Gastrocnemius medialis (tissue), 4 donors: ENCODE results near the gene INSRR. TPM values are rescaled to one million over a fixed set of nuclear protein-coding genes. Genes with fewer than 3 reads are reported as not detected.

ENCODE experiments used
- ATAC-seq, 2 donors: fragments of 150-250 bp; one replicate each; pipeline ENCODE4 v1.9.1; 2016
- DNase-seq, 2 donors: peaks; one replicate each; pipeline ENCODE4 v3.0.0-alpha.2; 2019
- H3K27ac ChIP-seq, 4 donors: fragments of 200-600 bp; sonication (generic); 1 replicate in 1 of 4; 2 replicates in 3 of 4; pipeline ENCODE4 v1.5.1; 2016 to 2018; ENCODE audit warnings: mild to moderate bottlenecking in 2 of 4, moderate library complexity in 1 of 4
- H3K27me3 ChIP-seq, 3 donors: fragments of 200-600 bp; sonication (generic) in 2 of 3; 1 replicate in 1 of 3; 2 replicates in 2 of 3; pipeline versions ENCODE4 v1.5.1 to v1.6.0; 2016 to 2019; ENCODE audit warnings: mild to moderate bottlenecking in 1 of 3, moderate library complexity in 1 of 3
- H3K36me3 ChIP-seq, 2 donors: fragments of 200-600 bp; sonication (generic) in 1 of 2; one replicate each; pipeline ENCODE4 v1.5.1; 2017 to 2018
- H3K4me1 ChIP-seq, 2 donors: fragments of 200-600 bp; sonication (generic) in 1 of 2; one replicate each; pipeline ENCODE4 v1.5.1; 2016 to 2017; ENCODE audit warnings: mild to moderate bottlenecking in 2 of 2
- H3K4me3 ChIP-seq, 4 donors: fragments of 200-600 bp; sonication (generic) in 3 of 4; 1 replicate in 1 of 4; 2 replicates in 3 of 4; pipeline ENCODE4 v1.5.1; 2016 to 2019; ENCODE audit warnings: mild to moderate bottlenecking in 2 of 4
- H3K9me3 ChIP-seq, 3 donors: fragments of 200-600 bp; sonication (generic) in 2 of 3; 1 replicate in 1 of 3; 2 replicates in 2 of 3; pipeline ENCODE4 v1.5.1; 2016 to 2019
- CTCF ChIP-seq, 5 experiments: fragments of 450-650 bp in 3 of 5; fragments of 200-600 bp in 2 of 5; sonication (generic) in 2 of 5; IDR thresholded peaks in 4 of 5; conservative IDR thresholded peaks in 1 of 5; 1 replicate in 4 of 5; 2 replicates in 1 of 5; pipeline ENCODE4 v1.5.1; 2016 to 2019; ENCODE audit warnings: antibody characterized with exemption in 5 of 5, mild to moderate bottlenecking in 3 of 5, moderate library complexity in 3 of 5
- POLR2A ChIP-seq, 2 donors: fragments of 450-650 bp; IDR thresholded peaks; one replicate each; pipeline ENCODE4 v1.6.1; 2017; ENCODE audit warnings: antibody characterized with exemption in 2 of 2, mild to moderate bottlenecking in 2 of 2, moderate library complexity in 2 of 2
- in situ Hi-C, 4 donors: fragments of 200-750 bp; cut with MboI; loops; one replicate each; pipeline versions ENCODE4 v1.15.0 to v1.8.0; 2017; ENCODE audit warnings: low sequenced_read_pairs in 4 of 4
- intact Hi-C: fragments of 100-400 bp; cut with DNase I; formaldehyde crosslinking; loops from one replicate; pipeline ENCODE4 v1.15.1; 2023; ENCODE audit warnings: low total_unique reads
- total RNA-seq, 4 donors: library from RNA; depleted of rRNA; stranded (reverse); fragments of >200 nt; gene quantifications; one replicate each; pipeline versions ENCODE4 v1.1.0 to v1.2.3, GENCODE V29; 2016

Gene INSRR
- total RNA-seq, 4 donors from 2014 or later: not detected

- intact Hi-C loops: no loop called here
- DNase-seq (no peak), ATAC-seq (no peak)
- H3K9me3 ChIP-seq: no peaks in the 10 kb centered on the region
- H3K4me3 ChIP-seq: no peak overlapping the region
- H3K27ac ChIP-seq: no peak overlapping the region
- H3K36me3 ChIP-seq: no peaks in the 10 kb centered on the region
- H3K27me3 ChIP-seq: peaks cover 0 to 6% (median 0%) of the 10 kb centered on the region in 3 donors
- TF ChIP-seq CTCF (IDR thresholded peaks at IDR 0.05 in 4 of 5, conservative IDR thresholded peaks at IDR 0.05 in 1 of 5): no peak
- TF ChIP-seq POLR2A (IDR thresholded peaks at IDR 0.05): no peak
- no peaks in the 10 kb centered on the region for H3K4me1 ChIP-seq
- in situ Hi-C loops: loop anchor here in 2 of 4 donors (10.0 to 25.0 kb wide), 2 partner anchors 168 to 195 kb away; partner anchors contain the start of gene NES (in 1 of the 2)
Measured at GRCh38 chr1:156882543-156882942, 23.6 kb upstream of the INSRR start.

GRCh38 chr1:156881663-156882062 is 22.7 kb upstream of the INSRR start:
- H3K9me3 ChIP-seq: no peaks in the 10 kb centered on the region
- no peak for TF ChIP-seq POLR2A (IDR thresholded peaks at IDR 0.05)
- no peak for TF ChIP-seq CTCF (IDR thresholded peaks at IDR 0.05 in 4 of 5, conservative IDR thresholded peaks at IDR 0.05 in 1 of 5)
- H3K4me3 ChIP-seq: no peak overlapping the region
- H3K27me3 ChIP-seq: peaks cover 0 to 6% (median 0%) of the 10 kb centered on the region in 3 donors
- in situ Hi-C loops (loop anchor here in 2 of 4 donors (10.0 to 25.0 kb wide), 2 partner anchors 167 to 194 kb away; partner anchors contain the start of gene NES (in 1 of the 2)), intact Hi-C loops (no loop called here)
- H3K36me3 ChIP-seq: no peaks in the 10 kb centered on the region
- ATAC-seq (no peak), DNase-seq (no peak)
- no peaks in the 10 kb centered on the region for H3K4me1 ChIP-seq
- no peak overlapping the region for H3K27ac ChIP-seq

GRCh38 chr1:156881101-156881500 is 22.2 kb upstream of the INSRR start:
- peaks cover 0 to 6% (median 0%) of the 10 kb centered on the region in 3 donors for H3K27me3 ChIP-seq
- TF ChIP-seq CTCF (IDR thresholded peaks at IDR 0.05 in 4 of 5, conservative IDR thresholded peaks at IDR 0.05 in 1 of 5) (no peak), POLR2A (IDR thresholded peaks at IDR 0.05) (no peak)
- intact Hi-C loops: no loop called here
- in situ Hi-C loops: loop anchor here in 2 of 4 donors (10.0 to 25.0 kb wide), 2 partner anchors 166 to 194 kb away; partner anchors contain the start of gene NES (in 1 of the 2)
- H3K36me3 ChIP-seq: no peaks in the 10 kb centered on the region
- DNase-seq: no peak
- ATAC-seq: no peak
- no peak overlapping the region for H3K4me3 ChIP-seq
- no peaks in the 10 kb centered on the region for H3K4me1 ChIP-seq
- H3K9me3 ChIP-seq: no peaks in the 10 kb centered on the region
- H3K27ac ChIP-seq: no peak overlapping the region

- DNase-seq (no peak), ATAC-seq (no peak)
- TF ChIP-seq POLR2A (IDR thresholded peaks at IDR 0.05) (no peak), CTCF (IDR thresholded peaks at IDR 0.05 in 4 of 5, conservative IDR thresholded peaks at IDR 0.05 in 1 of 5) (no peak)
- in situ Hi-C loops (loop anchor here in 2 of 4 donors (10.0 to 25.0 kb wide), 2 partner anchors 166 to 193 kb away; partner anchors contain the start of gene NES (in 1 of the 2)), intact Hi-C loops (no loop called here)
- Histone ChIP-seq H3K27ac (no peak overlapping the region), H3K36me3 (no peaks in the 10 kb centered on the region), H3K9me3 (no peaks in the 10 kb centered on the region), H3K4me3 (no peak overlapping the region), H3K27me3 (peaks cover 0 to 6% (median 0%) of the 10 kb centered on the region in 3 donors), H3K4me1 (no peaks in the 10 kb centered on the region)
Measured at GRCh38 chr1:156880473-156880872, 21.6 kb upstream of the INSRR start.
